ENCODE measurements around the gene ZNF346.

ZNF346 gene

DNA sequence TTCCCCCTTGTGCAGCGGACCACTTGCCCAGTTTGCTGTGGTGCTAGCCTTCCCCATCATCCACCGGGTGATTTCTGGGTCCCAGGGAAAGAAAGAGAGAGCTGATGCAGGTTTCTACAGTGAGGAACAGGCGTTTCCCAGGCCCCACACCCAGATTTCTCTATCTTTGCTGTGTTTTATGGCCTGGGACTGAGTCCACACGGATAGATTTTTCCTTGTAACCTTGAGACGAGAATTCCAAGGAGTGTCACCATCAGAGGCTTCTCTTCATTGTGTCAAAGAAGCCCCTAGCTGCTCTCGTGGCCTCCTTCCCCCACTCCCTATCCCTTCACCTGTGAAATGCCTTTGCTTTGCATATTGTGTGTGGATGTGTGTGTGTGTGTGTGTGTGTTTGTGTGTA is 43.0 kb downstream of the ZNF346 start:
- no peak for FAIRE-seq
- DNase-seq (ENCODE audit: insufficient read length, low spot score): no peak

GRCh38 chr5:177066224-177066623 is 43.7 kb downstream of the ZNF346 start:
- FAIRE-seq: no peak
- DNase-seq (ENCODE audit: insufficient read length, low spot score): no peak

DNA sequence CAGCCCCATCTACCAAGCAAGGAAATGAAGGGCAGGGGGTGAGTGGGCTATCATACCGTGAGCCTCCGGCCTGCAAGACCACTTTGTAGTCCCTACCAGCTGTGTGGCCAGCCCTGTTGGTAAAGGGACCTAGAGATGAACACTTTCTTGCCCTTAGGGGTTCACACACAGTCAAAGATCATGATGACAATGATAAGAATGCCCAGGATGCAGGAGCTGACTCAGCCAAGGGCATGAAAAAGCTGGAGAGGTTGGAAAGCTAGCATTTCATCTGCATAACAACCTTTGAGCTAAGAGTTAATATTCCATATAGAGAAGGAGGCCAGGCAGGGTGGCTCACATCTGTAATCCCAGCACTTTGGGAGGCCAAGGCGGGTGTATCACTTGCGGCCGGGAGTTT is 45.0 kb downstream of the ZNF346 start:
- FAIRE-seq: no peak
- no peak for DNase-seq (ENCODE audit: insufficient read length, low spot score)

DNA sequence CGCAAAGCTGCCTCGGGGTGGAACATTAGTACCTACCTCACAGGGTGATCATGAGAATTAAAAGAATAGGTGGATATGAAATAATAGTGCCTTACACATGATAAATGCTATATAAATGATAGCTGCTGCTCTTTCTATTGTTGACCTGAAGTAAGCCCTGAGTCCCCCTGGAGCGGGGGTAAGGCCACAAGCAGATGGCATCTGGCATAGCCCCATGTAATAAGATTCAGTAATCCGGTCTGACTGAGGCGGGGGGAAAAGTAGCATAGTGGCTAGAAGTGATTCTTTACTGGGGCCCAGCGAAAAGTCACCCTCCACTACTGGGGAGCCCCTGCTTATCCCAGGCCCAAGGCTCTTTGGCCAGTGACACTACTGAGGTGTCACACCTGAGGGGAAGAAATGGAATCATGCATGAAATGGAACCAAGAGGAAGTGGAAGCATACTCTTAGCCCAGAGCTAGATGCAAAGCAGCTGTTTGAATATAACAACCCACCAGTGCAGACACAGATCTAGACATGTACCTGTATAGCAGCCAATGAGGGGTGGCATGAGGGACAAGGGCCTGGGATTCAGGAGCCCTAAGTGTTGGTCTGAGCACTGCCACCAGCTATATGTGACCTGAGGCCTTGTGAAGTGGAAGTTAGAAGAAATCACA is 48.2 kb downstream of the ZNF346 start:
- DNase-seq (ENCODE audit: insufficient read length, low spot score): no peak
- no peak for FAIRE-seq

GRCh38 chr5:177071666-177072385 is 49.3 kb downstream of the ZNF346 start:
- FAIRE-seq: no peak
- peak; percentile 82 for DNase-seq (ENCODE audit: insufficient read length, low spot score)

DNA sequence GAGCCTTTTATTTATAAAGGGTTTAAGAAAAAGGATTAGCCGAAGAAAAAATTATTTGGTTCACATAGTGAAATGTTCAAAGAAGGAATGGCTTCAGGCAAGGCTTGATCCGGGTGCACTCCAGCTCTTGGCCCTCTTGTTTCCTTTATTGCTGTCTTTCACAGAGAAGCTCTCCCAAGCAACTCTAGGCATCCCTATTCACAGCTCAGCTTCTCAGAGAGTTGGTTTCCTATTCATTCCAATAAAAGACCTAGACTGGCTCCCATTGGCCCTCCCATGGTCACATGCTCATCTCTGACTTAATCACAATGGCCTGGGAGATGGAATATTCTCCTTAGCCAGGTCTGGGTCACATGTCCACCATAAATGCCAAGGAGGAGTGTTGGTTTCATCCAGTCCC is 54.8 kb downstream of the ZNF346 start:
- FAIRE-seq: no peak
- DNase-seq (ENCODE audit: insufficient read length, low spot score): no peak

DNA sequence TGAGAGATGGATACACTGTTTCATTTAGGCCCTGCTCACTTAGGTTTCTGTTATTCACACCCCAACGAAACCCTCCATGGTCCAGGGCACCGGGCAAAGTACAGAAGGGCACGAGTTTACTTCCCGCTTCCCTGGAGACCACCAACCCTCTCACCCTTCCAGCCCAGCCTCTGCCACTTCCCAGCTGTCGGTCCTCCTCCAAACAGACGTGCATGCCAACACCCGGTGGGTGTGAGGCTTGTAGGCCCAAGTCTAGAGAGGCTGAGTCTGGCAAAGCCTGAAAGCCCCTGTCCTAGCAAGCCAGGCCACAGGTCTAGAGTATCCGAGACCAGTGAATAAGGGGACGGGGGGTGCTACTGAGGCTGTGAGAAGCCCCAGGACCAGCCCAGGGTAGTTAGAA is 57.1 kb downstream of the ZNF346 start:
- FAIRE-seq (no peak), DNase-seq (ENCODE audit: insufficient read length, low spot score) (no peak)

GRCh38 chr5:177080265-177080664 is 57.8 kb downstream of the ZNF346 start:
- FAIRE-seq: no peak

DNA sequence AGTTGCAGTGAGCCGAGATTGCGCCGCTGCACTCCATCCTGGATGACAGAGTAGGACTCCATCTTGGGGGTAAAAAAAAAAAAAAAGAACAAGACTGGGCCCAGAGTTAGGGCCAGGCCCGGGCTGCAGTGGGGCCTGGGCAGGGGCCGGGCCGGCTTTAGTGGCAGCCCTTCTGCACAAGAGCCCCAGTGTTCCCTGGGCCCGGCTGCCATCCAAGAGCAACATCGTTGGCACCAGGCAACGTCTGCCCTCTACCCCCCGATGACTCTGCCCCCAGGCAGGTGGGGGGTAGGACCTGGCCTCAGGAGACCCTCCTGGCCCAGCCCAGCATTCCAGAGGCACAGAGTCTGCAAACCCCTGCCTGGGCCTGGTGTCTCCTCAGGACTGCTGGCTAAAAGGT is 59.4 kb downstream of the ZNF346 start:
- DNase-seq (ENCODE audit: insufficient read length, low spot score): no peak

More at GRCh38 chr5:177080265-177080664, 57.8 kb downstream of the ZNF346 start:
- no peak for DNase-seq (ENCODE audit: insufficient read length, low spot score)

GRCh38 chr5:177083357-177083756 is 60.9 kb downstream of the ZNF346 start:
- no peak for FAIRE-seq

More for the DNA sequence above, 59.4 kb downstream of the ZNF346 start:
- no peak for FAIRE-seq

DNA sequence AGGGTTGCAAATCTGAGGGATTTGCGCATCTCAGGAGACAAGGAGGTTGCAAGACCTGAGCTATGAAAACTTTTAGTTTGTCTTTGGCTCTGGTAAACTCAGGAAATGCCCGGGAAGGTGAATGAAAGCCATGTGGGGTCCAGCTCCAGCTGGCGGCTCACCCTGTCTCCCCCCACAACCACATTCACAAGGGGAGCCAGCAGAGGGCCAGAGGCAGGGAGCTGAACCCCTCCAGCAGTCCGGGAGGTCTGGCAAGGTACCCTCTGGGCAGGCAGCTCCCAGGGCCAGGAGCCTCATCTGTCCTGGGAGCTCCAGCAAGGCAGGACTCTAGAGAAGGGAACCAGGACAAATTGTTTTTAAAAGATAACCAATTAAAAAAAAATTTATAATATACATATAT is 61.7 kb downstream of the ZNF346 start:
- no peak for FAIRE-seq
- no peak for DNase-seq (ENCODE audit: insufficient read length, low spot score)

More at GRCh38 chr5:177083357-177083756, 60.9 kb downstream of the ZNF346 start:
- no peak for DNase-seq (ENCODE audit: insufficient read length, low spot score)

DNA sequence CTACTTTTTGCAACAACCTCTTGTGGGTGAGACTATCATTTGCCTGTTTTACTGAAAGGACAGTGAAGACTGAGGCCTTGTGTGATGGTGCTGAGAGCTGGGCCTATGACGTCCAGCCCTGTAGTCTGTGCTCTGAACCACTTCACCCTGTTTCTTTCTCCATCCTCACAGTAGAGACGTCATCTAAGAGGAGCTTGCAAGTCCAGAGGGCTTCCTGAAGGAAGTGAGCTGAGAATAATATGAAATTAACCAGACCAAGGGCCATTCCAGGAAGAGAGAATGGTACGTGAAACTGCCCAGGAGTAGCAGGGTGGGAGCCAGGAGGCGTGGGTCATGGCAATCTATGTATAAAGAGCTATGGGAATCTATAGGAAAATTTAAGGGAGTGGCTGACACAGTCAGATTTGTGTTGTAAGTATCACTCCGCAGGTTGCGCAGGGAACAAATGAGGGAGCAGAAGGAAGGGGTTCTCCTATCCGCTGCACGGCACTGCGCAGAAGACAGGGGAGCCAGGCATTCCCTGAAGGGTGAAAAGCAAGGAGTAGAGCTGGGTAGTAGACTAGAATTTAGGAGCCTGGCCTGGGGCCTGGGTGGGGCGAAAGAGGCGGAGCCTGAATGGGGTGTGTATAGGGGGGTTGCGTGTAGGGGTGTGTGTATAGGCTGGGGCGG is 63.6 kb downstream of the ZNF346 start:
- DNase-seq (ENCODE audit: insufficient read length, low spot score) (no peak), FAIRE-seq (no peak)

DNA sequence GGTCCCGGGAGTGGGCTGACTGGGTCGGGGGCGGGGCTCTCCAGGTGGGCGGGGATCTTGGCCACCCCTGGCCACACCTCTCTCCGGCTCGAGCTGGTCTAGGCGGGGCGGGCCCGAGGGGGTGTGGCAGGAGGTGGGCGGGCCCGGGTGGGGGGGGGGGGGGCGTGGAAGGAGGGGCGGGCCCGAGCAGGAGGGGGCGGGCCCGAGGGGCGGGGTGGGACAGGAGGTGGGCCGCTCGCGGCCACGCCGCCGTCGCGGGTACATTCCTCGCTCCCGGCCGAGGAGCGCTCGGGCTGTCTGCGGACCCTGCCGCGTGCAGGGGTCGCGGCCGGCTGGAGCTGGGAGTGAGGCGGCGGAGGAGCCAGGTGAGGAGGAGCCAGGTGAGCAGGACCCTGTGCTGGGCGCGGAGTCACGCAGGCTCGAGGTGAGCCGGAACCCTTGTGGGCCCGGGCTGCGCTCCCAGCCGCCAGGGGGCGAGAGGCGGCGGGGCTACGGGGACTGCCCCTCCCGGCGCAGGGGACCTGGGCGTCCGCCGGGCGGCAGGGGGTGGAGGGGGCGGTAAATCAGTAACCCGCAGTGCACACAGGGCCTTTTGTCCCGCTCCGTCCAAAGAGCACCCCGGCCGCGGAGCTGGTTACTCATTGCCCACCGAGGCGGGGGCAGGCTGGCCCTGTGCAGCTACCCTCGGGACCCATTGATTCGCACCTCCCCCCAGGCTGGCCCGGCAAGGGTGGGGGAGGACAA is 64.3 kb downstream of the ZNF346 start, which contains the start of gene FGFR4:
FGFR4 (plus strand) TSS at position 262 of the 744 bp plus-strand sequence. CDS start 2,688 bp downstream, outside the sequence.
- DNase-seq (ENCODE audit: insufficient read length, low spot score) (peak; percentile 82), FAIRE-seq (peak; percentile 66)

DNA sequence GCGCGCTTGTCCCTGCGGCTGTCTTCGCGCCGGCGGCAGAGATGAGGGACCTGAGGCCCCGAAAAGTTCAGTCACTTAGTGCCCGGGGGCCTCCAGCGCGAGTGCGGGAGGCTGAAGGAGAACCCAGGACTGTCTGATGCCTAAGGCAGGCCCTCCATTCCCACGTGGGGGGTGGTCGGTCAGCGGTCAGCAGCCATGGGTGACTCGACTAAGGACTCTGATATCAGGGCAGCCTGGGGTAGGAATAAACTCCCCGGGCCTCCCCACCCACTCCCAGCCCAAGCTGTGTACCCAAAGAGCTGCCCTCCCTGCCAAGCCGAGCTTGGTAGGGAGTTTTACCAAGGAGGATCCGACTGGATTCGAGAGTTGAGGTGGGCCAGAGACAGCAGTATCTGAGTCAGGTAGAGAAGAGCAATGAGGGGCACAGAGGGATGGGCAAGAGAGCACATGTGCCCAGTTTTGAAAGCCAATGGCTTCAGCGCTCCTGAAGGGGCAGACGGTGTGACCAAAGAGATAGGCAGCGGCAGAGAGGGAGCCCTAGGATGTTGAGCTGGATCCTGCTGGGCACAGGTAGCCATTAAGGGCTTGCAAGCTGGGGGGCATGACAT is 65.0 kb downstream of the ZNF346 start:
- DNase-seq (ENCODE audit: insufficient read length, low spot score) (no peak), FAIRE-seq (no peak)

- no peak for DNase-seq (ENCODE audit: insufficient read length, low spot score)
- FAIRE-seq: no peak
These were observed 66.6 kb downstream of the ZNF346 start for GRCh38 chr5:177089127-177089526.

DNA sequence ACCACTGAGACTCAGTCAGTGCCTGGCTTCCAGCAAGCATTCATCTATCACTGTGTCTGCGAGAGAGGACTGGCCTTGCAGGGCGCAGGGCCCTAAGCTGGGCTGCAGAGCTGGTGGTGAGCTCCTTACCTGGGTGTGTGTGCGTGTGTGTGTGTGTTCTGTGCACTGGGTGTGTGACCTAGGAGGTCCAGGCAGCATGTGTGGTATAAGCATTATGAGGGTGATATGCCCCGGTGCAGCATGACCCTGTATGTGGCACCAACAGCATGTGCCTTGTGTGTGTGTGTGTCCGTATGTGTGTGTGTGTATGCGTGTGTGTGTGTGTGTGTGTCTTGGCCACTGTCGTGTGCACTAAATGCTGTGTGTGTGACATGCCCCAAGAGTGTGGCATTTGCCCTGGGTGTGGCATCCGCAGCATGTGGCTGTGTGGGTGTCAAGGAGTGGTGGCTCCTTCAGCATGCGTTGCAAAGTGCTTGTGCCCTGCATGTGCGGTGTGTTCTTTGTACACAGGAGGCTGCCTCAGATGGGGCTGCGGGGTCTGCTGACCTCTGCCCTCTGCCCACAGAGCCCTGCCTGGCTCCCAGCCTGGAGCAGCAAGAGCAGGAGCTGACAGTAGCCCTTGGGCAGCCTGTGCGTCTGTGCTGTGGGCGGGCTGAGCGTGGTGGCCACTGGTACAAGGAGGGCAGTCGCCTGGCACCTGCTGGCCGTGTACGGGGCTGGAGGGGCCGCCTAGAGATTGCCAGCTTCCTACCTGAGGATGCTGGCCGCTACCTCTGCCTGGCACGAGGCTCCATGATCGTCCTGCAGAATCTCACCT is 67.5 kb downstream of the ZNF346 start:
- DNase-seq (ENCODE audit: insufficient read length, low spot score) (no peak), FAIRE-seq (peak; percentile 81)

DNA sequence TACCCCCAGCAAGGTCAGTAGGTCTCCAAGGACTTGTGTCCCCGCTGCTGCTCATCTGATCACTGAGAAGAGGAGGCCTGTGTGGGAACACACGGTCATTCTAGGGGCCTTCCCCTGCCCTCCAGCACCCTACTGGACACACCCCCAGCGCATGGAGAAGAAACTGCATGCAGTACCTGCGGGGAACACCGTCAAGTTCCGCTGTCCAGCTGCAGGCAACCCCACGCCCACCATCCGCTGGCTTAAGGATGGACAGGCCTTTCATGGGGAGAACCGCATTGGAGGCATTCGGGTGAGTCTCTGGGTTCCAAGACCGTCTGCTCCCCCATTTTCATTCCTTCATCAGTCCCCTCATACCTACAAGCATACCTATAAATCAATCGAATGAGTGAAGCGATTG is 68.3 kb downstream of the ZNF346 start:
- FAIRE-seq (no peak), DNase-seq (ENCODE audit: insufficient read length, low spot score) (no peak)

DNA sequence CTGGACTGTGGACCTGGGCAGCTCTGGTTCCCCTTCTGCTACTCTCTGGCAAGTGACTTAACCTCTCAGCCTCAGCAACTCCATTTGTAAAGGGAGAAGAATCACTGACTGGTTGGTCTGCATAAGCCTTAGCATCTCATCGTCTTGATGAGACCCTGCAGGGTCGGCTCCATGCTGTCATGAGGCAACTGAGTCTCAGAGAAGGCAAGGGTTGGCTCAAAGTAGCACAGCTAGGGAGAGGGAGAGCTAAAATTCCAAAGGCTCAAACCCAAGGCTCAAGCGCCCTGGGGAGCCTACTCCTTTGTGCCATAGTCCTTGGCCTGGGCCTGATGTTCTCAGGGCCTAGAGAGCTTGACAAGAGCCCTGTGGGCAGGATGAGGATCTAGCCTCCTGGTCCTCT is 68.7 kb downstream of the ZNF346 start:
- DNase-seq (ENCODE audit: insufficient read length, low spot score) (no peak), FAIRE-seq (no peak)

DNA sequence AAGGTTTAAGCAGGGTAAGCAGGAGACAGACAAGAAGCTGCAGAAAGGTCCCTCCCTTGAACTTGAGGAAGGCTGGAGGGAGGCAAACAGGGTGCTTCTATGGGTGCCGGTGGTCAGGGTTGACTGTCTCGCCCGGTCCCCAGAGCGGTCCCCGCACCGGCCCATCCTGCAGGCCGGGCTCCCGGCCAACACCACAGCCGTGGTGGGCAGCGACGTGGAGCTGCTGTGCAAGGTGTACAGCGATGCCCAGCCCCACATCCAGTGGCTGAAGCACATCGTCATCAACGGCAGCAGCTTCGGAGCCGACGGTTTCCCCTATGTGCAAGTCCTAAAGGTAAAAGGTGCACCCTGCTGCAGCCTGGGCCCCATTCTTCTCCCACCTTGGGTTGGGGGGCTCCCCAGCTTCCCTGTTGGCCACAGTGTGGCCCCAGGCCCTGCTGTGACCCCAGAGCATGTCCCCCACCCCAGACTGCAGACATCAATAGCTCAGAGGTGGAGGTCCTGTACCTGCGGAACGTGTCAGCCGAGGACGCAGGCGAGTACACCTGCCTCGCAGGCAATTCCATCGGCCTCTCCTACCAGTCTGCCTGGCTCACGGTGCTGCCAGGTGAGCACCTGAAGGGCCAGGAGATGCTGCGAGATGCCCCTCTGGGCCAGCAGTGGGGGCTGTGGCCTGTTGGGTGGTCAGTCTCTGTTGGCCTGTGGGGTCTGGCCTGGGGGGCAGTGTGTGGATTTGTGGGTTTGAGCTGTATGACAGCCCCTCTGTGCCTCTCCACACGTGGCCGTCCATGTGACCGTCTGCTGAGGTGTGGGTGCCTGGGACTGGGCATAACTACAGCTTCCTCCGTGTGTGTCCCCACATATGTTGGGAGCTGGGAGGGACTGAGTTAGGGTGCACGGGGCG is 69.9 kb downstream of the ZNF346 start:
- DNase-seq (ENCODE audit: insufficient read length, low spot score) (no peak), FAIRE-seq (no peak)
